ENCODE data around the gene CDH23. TPM values are rescaled to one million over a fixed set of nuclear protein-coding genes. Genes with fewer than 3 reads are reported as not detected.

Gene CDH23
- total and polyA plus RNA-seq, 10 of the 15 experiments (the other 5 are each of a cell fraction or from before 2014, with no cell fraction given), result 0.09 to 0.40 (median 0.15) TPM; not detected in 1

DNA sequence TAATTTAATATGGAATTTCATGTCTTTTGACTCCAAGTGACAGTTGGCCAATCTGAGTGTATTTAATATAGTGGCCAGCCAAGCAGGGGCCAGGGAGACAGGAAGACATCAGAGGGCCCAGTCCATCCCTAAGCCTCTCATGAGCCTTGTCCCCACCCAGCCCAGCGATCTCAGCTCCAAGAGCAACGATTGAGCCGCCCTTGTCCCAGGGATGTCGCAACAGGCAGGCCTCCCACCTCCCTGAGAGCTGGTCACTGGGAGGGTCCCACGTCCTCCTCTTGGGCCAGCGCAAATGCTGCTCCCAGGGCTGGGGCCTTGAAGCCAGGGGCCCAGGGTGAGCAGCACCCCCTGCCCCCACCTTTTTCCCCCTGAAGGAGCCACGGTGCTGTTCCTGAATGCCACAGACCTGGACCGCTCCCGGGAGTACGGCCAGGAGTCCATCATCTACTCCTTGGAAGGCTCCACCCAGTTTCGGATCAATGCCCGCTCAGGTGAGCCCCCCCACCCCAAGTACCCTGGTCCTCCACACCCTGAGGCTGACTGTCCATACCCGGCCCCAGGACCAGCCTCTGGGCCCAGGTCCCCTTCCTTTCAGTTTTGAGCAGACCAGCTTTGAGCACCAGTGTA lies 293.5 kb downstream of the CDH23 start:
- FAIRE-seq (no peak), DNase-seq (ENCODE audit: low read depth, low spot score) (no peak), ATAC-seq (no peak)
- POLR2A ChIA-PET, result no interaction called here
- no peaks in the 10 kb centered on the region for H3K27me3 ChIP-seq (replicated peaks in 1 of 2; ENCODE audit: control insufficient read depth in 2 of 2, insufficient read depth in 2 of 2, low read length in 1 of 2)
- in situ Hi-C loops (cut with MboI) (no loop called here), intact Hi-C loops (cut with micrococcal nuclease; ENCODE audit: unreplicated experiment) (loop anchor here (5.0 to 10.0 kb wide), 2 partner anchors 203 to 205 kb away; no protein-coding TSS in a partner anchor)
- TF ChIP-seq YBX1 (IDR thresholded peaks at IDR 0.05), result no peak
- TF ChIP-seq MTA3 (IDR thresholded peaks at IDR 0.05; ENCODE audit: borderline replicate concordance, low read length), result no peak
- no peak for TF ChIP-seq BHLHE40 (IDR thresholded peaks at IDR 0.05; ENCODE audit: borderline replicate concordance in 1 of 2, low read depth in 2 of 2, low read length in 1 of 2)
- TF ChIP-seq POLR2AphosphoS2 (IDR thresholded peaks at IDR 0.05; ENCODE audit: low read depth, low read length), result no peak
- no peak for TF ChIP-seq ZNF622 (IDR thresholded peaks at IDR 0.05)
- no peak for TF ChIP-seq MXI1 (IDR thresholded peaks at IDR 0.05; ENCODE audit: low read depth, low read length)
- no peak for TF ChIP-seq STAT1 (conservative IDR thresholded peaks at IDR 0.05)
- peaks cover 23% of the 10 kb centered on the region for H3K4me1 ChIP-seq (ENCODE audit: control insufficient read depth, insufficient read depth, low read length)
- H3K27ac ChIP-seq (ENCODE audit: control insufficient read depth, insufficient read depth), result no peak overlapping the region
- CTCF ChIA-PET, result interaction anchor here (1.3 kb wide), 1 partner anchor 18 kb away, joined by 4 read pairs; no protein-coding TSS in a partner anchor
- SMC1A ChIA-PET (ENCODE audit: uncharacterized antibody, unreplicated experiment), result no interaction called here
- H3K4me2 ChIP-seq (ENCODE audit: control insufficient read depth, insufficient read depth), result no peak overlapping the region
- no peaks in the 10 kb centered on the region for H3K79me2 ChIP-seq (ENCODE audit: control insufficient read depth, insufficient read depth, low read length)
- H3K9ac ChIP-seq (ENCODE audit: control insufficient read depth, insufficient read depth, low read length), result no peak overlapping the region
- no peaks in the 10 kb centered on the region for H3K36me3 ChIP-seq (ENCODE audit: control insufficient read depth in 2 of 2, insufficient read depth in 2 of 2, low read length in 1 of 2)
- no peaks in the 10 kb centered on the region for H4K20me1 ChIP-seq (ENCODE audit: control insufficient read depth, insufficient read depth)
- peaks cover 2% of the 10 kb centered on the region; the same call in 1 of the 3 replicates for H3K9me3 ChIP-seq (replicated peaks; ENCODE audit: control insufficient read depth, insufficient read depth, low read length)
- WGBS (ENCODE audit: insufficient coverage, insufficient replicate concordance, low lambda C conversion rate, missing lambda C conversion rate), result 77% methylated on average over 12 of the region's 13 CpGs
- no peak overlapping the region for H3K4me3 ChIP-seq
- H2AFZ ChIP-seq (ENCODE audit: control insufficient read depth, low read depth, low read length), result no peak overlapping the region
- no TSS peak for BruUV-seq (replicated peaks)
- RAD21 ChIA-PET (ENCODE audit: unreplicated experiment), result interaction anchor here (0.7 kb wide), 1 partner anchor 302 kb away, joined by 3 read pairs; no protein-coding TSS in a partner anchor

GRCh38 chr10:71691405-71691804 lies 294.7 kb downstream of the CDH23 start:
- 97% methylated on average over 2 of the region's 2 CpGs for WGBS (ENCODE audit: insufficient coverage, insufficient replicate concordance, low lambda C conversion rate, missing lambda C conversion rate)
- no TSS peak for BruUV-seq (replicated peaks)
- no peak overlapping the region for H3K4me3 ChIP-seq
- H2AFZ ChIP-seq (ENCODE audit: control insufficient read depth, low read depth, low read length), result no peak overlapping the region
- CTCF ChIA-PET, result interaction anchor here (7.6 kb wide), 1 partner anchor 45 kb away, joined by 67 read pairs; no protein-coding TSS in a partner anchor
- no peak overlapping the region for H3K9ac ChIP-seq (ENCODE audit: control insufficient read depth, insufficient read depth, low read length)
- H3K27me3 ChIP-seq (replicated peaks in 1 of 2; ENCODE audit: control insufficient read depth in 2 of 2, insufficient read depth in 2 of 2, low read length in 1 of 2), result no peaks in the 10 kb centered on the region
- no peak overlapping the region for H3K27ac ChIP-seq (ENCODE audit: control insufficient read depth, insufficient read depth)
- intact Hi-C loops (cut with micrococcal nuclease; ENCODE audit: unreplicated experiment) (loop anchor here (5.0 to 10.0 kb wide), 2 partner anchors 203 to 204 kb away; no protein-coding TSS in a partner anchor), in situ Hi-C loops (cut with MboI) (no loop called here)
- no peak overlapping the region for H3K4me2 ChIP-seq (ENCODE audit: control insufficient read depth, insufficient read depth)
- no peaks in the 10 kb centered on the region for H3K36me3 ChIP-seq (ENCODE audit: control insufficient read depth in 2 of 2, insufficient read depth in 2 of 2, low read length in 1 of 2)
- no peaks in the 10 kb centered on the region for H3K79me2 ChIP-seq (ENCODE audit: control insufficient read depth, insufficient read depth, low read length)
- peaks cover 2% of the 10 kb centered on the region; the same call in 1 of the 3 replicates for H3K9me3 ChIP-seq (replicated peaks; ENCODE audit: control insufficient read depth, insufficient read depth, low read length)
- SMC1A ChIA-PET (ENCODE audit: uncharacterized antibody, unreplicated experiment), result interaction anchor here (1.0 to 1.6 kb wide), 2 partner anchors 9 to 26 kb away, joined by 3 to 4 read pairs; no protein-coding TSS in a partner anchor
- TF ChIP-seq, protein P1, sequence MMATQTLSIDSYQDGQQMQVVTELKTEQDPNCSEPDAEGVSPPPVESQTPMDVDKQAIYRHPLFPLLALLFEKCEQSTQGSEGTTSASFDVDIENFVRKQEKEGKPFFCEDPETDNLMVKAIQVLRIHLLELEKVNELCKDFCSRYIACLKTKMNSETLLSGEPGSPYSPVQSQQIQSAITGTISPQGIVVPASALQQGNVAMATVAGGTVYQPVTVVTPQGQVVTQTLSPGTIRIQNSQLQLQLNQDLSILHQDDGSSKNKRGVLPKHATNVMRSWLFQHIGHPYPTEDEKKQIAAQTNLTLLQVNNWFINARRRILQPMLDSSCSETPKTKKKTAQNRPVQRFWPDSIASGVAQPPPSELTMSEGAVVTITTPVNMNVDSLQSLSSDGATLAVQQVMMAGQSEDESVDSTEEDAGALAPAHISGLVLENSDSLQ (IDR thresholded peaks at IDR 0.05), result peak; percentile 77
- TF ChIP-seq RB1 (IDR thresholded peaks at IDR 0.05; ENCODE audit: borderline replicate concordance), result no peak
- DNase-seq (ENCODE audit: low read depth, low spot score) (no peak), FAIRE-seq (no peak), ATAC-seq (no peak)
- POLR2A ChIA-PET, result no interaction called here
- RAD21 ChIA-PET (ENCODE audit: unreplicated experiment), result no interaction called here
- H3K4me1 ChIP-seq (ENCODE audit: control insufficient read depth, insufficient read depth, low read length), result peaks cover 35% of the 10 kb centered on the region
- no peaks in the 10 kb centered on the region for H4K20me1 ChIP-seq (ENCODE audit: control insufficient read depth, insufficient read depth)

Measured in GM12878 (cell line).